GM10248 (cell line): ENCODE results near the gene CBX5.
"Not testable (repeated sequence)": the region's sequence is repeated elsewhere in the genome, so short reads cannot be mapped to it uniquely, and the experiment has no call there.

Experiments used
- CTCF ChIA-PET: fragments of 300-600 bp; sonication (Branson Sonifier 250); formaldehyde crosslinking; extraction: SDS; loops from one replicate; lab custom pipeline; 2021; ENCODE audit warnings: antibody characterized with exemption; lab: Yijun Ruan, JAX
- POLR2A ChIA-PET: fragments of 350-650 bp; sonication (Branson Sonifier 250); formaldehyde crosslinking; extraction: SDS; loops from one replicate; lab custom pipeline; 2020; ENCODE audit warnings: antibody characterized with exemption; lab: Yijun Ruan, JAX
- DNase-seq: peaks from one replicate; pipeline ENCODE4 v3.0.0; 2012; ENCODE audit errors: extremely low spot score
- TF ChIP-seq, protein P1 (sequence below): IDR thresholded peaks from 2 replicates; pipeline ENCODE4 v1.5.1; 2012; ENCODE audit warnings: mild to moderate bottlenecking, low read depth; ENCODE audit errors: extremely low read depth, missing control alignments, control extremely low read depth

Gene CBX5

DNA sequence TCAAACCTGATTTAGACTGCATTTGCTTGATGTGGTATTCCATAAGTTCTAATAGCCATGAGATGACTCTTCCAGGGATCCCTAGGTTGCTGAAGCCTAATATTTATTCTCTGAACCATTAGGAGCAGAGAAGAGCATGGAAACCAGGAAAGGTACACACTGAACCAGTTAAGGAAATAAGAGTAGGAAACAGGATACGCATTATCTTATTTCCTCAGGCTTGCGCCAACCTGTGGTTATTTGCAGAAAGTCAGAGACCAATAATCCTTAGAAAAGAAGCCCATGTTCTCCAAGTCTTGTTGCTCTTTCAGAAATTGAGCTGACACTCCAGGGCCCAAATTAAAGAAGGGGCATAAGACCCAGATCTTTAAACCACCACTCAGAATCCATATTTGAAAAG, 49.4 kb downstream of the CBX5 start:
- ChIA-PET POLR2A (no interaction called here), CTCF (interaction anchor here (1.1 to 1.8 kb wide), 5 partner anchors 8 to 94 kb away, joined by 3 to 7 read pairs (median 7); partner anchors contain the start of gene COPZ1)
- DNase-seq = no peak
- TF ChIP-seq, protein P1, sequence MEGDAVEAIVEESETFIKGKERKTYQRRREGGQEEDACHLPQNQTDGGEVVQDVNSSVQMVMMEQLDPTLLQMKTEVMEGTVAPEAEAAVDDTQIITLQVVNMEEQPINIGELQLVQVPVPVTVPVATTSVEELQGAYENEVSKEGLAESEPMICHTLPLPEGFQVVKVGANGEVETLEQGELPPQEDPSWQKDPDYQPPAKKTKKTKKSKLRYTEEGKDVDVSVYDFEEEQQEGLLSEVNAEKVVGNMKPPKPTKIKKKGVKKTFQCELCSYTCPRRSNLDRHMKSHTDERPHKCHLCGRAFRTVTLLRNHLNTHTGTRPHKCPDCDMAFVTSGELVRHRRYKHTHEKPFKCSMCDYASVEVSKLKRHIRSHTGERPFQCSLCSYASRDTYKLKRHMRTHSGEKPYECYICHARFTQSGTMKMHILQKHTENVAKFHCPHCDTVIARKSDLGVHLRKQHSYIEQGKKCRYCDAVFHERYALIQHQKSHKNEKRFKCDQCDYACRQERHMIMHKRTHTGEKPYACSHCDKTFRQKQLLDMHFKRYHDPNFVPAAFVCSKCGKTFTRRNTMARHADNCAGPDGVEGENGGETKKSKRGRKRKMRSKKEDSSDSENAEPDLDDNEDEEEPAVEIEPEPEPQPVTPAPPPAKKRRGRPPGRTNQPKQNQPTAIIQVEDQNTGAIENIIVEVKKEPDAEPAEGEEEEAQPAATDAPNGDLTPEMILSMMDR = no peak

DNA sequence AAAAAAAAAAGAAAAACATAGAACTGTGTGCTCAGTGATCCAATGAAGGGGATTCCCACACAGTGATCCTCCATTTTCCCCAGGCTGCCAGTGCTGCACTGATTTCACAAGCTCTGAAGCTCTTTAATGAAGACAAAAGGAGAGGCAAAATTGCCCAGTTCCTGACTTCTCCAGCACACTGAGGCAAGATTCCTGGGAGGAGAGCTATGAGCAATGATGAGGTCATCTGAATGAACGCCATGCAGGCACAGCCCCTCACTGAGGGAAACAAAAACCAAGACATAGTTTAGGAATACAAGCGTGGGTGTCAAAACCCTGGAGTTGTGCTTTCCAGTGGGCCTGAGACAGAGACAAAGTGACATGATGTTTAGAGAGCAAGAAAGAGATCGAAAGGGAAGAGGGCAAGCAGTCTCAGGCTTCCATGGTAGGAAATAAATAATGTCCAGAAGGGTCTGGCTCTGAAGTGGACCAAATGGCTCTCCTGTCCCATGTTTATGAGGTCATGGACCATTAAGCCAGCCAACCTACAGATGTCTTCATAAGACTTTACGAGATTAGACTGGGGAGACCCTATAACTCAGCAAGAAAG, 50.2 kb downstream of the CBX5 start:
- POLR2A ChIA-PET = interaction anchor here (0.6 kb wide), 1 partner anchor 80 kb away, joined by 7 read pairs; no protein-coding TSS in a partner anchor
- TF ChIP-seq, protein P1 = no peak
- no peak for DNase-seq
- CTCF ChIA-PET = interaction anchor here (1.0 to 3.5 kb wide), 6 partner anchors 9 to 170 kb away, joined by 4 to 21 read pairs (median 8); no protein-coding TSS in a partner anchor

DNA sequence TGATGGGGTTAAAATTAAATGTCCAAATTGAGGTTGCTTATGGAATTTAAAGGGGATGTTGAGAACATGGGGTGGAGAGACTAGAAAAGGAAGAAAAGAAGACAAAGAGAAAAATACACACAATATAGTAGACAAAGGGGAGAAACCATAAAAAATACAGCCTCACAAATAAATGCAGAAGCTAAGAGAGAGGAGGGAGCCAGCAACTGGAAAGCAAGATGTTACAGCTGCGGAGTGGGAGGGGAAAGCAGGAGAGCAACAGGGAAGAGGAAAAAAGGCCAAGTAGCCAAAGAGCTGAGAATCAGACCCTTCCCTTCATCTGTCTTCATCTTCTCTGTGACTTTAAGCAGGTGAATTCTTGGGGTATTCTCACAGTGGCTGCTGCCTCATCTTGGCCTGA, 51.5 kb downstream of the CBX5 start:
- POLR2A ChIA-PET = no interaction called here
- TF ChIP-seq, protein P1 = no peak
- DNase-seq = no peak
- CTCF ChIA-PET = interaction anchor here (0.8 to 3.5 kb wide), 14 partner anchors 8 to 485 kb away, joined by 3 to 21 read pairs (median 6); partner anchors contain the start of gene COPZ1

DNA sequence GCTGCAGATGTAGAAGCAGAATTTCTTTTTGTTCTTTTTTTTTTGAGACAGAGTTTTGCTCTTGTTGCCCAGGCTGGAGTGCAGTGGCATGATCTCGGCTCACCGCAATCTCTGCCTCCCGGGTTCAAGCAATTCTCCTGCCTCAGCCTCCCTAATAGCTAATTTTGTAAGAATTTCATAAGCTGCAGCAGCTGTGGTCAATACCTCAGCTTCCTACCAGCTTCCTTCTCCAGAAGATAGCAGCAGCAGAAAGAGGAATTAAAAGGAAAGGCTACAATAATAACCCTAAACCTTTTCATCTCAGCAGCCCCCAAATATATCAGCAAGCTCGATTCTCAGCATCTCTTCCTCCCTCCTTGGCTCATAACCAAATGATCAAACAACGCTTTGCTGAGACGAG, 52.0 kb downstream of the CBX5 start:
- DNase-seq, POLR2A ChIA-PET: not testable (repeated sequence)
- CTCF ChIA-PET = interaction anchor here (0.8 to 3.5 kb wide), 15 partner anchors 7 to 484 kb away, joined by 3 to 21 read pairs (median 5); partner anchors contain the start of gene COPZ1

DNA sequence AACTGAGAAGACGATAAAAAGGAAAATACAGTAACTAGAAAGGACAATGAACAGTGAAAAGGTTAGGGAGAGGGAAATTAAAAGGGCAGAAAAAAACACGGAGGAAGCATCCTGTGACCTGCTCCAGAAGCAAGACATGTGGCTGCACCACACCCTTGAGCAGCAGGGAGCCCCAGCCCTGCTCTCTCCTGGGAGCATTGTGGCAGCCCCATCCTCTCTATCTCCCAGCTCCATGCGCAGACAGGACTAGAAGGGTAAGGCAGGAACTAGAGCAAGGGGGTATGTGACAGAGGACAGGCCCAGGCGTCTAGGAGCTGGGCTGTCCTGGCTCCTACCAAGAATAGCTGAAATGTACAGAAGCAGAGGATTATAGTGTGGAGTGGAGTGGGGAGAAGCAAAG, 52.5 kb downstream of the CBX5 start:
- CTCF ChIA-PET = interaction anchor here (1.1 to 3.5 kb wide), 10 partner anchors 9 to 177 kb away, joined by 3 to 21 read pairs (median 6); partner anchors contain the start of gene COPZ1
- TF ChIP-seq, protein P1 = no peak
- POLR2A ChIA-PET = no interaction called here
- no peak for DNase-seq

DNA sequence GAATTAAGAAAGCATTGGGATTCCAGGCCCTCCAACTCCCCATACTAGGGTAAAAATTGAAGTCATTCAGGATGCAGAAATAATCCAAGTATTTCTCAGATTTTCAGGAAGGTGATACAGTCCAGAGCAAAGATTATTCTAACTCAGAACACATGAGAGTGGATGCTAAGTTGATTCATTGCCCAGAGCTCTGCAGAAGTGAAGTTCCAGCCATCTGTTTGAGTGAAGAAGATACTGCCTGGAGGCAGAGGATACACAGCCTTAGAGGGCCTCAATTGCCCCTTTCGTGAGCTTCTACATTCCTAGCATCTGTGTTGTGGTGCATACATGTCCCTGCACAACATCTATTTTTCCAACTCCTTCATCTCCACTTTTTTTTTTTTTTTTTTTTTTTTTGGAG, 54.3 kb downstream of the CBX5 start:
- ChIA-PET POLR2A (no interaction called here), CTCF (interaction anchor here (0.7 to 3.6 kb wide), 8 partner anchors 11 to 155 kb away, joined by 3 to 27 read pairs (median 4); no protein-coding TSS in a partner anchor)
- no peak for DNase-seq
- TF ChIP-seq, protein P1 = no peak

DNA sequence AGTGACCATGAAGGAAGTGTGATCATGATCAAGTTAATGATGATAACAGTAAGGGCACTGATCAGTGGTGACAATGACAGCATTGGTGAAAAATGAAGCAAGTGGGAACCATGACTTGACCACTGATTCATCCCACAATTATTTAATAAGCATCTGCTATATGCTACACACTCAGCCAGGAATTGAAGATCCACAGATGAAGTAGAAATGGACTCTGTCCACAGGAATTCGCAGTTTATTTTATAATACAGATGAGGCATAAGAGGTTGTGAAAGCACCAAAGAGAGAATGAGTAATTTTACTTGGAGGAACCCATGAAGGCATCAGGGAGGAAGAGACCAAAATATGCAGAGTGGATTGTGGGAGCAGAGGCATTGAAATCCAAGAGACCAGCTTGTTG, 57.3 kb downstream of the CBX5 start:
- ChIA-PET POLR2A (no interaction called here), CTCF (interaction anchor here (1.0 to 6.4 kb wide), 12 partner anchors 8 to 217 kb away, joined by 3 to 60 read pairs (median 8); no protein-coding TSS in a partner anchor)
- DNase-seq = no peak
- TF ChIP-seq, protein P1 = no peak
